HG02981 (cell line): Measurements from ENCODE around the gene CDK5R2.
"Not testable (repeated sequence)": the region's sequence is repeated elsewhere in the genome, so short reads cannot be mapped to it uniquely, and the experiment has no call there.

Experiments used
- ATAC-seq: cut with Tn5 transposase; IDR thresholded peaks from one replicate; pipeline ENCODE4 v1.9.1; 2021; ENCODE audit warnings: mild to moderate bottlenecking, moderate library complexity; ENCODE audit not compliant: unreplicated experiment

CDK5R2 gene

DNA sequence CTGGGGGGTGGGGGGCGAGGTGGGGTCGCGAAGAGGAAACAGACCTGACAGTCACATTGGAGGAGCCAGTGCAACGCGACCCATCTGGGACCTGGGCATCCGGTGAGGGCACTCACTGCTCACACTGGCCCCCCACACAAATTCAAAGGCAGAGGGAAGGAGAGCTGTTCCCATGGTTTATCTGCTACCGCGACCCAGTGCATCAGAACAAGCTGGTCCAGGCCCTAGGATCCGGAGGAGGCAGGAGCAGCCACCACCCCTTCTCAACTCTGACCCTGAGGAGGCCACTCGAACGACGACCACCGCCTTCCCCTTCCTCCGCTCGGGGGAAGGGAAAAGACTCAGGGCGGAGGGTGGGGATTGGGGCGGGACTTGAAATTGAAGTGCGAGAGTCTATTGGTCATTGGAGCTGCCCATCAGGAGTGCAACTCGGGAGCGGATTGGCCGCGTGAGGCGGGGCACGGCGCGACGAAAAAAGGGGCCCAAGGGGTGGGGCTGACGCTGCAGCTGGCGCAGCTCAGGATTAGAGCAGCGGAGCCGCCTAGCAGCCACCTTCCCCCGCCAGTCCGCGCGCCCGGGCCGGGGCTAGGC, at the start of gene CDK5R2:
CDK5R2 (plus strand) TSS at position 526 of the 591 bp plus-strand sequence. CDS start 155 bp downstream, outside the sequence.
- ATAC-seq, result peak; percentile 93

DNA sequence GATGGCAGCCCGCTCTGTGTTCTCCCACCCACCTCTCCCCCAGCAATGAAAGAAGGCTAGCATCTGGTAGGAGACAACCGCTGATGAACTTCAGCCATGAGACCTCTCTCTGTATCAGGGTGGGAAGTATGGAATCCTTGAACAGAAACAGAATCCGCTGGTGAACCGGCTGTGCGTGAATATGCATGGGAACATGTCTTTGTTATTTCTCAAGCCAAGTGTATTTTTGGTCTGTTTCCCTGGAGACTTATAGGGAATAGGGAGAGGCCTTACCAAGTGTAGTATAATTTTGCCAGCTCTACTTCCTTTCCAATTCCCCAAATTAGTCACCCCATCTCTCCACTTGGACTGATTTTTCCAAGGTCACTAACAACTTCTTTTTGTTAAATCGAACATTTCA, 48.7 kb upstream of the CDK5R2 start:
- ATAC-seq, result no peak

- ATAC-seq, result no peak
Observed at GRCh38 chr2:218920504-218920903, 39.0 kb upstream of the CDK5R2 start.

DNA sequence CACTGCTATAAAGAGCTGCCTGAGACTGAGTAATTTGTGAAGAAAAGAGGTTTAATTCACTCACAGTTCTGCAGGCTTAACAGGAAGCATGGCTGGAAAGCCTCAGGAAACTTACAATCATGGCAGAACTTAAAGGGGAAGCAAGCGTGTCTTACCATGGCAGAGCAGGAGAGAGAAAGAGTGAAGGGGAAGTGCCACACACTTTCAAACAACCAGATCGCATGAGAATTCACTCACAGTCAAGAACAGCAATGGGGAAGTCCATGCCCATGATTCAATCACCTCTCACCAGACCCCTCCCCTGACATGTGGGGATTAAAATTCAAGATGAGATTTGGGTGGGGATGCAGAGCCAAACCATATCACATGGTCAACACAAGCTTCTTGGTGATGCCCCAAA, 34.7 kb upstream of the CDK5R2 start:
- ATAC-seq, result no peak

GRCh38 chr2:218925434-218925833, 34.0 kb upstream of the CDK5R2 start:
- ATAC-seq, result no peak

DNA sequence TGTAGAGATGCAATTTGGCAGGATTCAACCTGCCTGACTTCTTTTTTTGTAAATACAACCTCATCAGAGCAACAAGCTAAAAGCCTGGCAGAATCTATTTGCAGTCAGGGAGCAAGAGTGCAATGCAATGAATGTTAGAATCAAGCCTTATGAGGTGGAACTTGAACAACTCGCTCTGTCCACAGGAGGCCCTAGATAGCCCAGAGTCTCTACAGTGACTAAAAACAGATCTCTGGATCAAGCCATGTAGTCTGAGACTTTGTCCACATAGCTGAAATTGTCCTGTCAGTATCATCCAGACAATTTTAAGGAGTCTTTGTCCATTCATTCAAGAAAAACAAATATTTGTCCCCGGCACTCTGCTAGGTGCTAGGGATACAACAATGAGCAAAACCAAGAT, 32.0 kb upstream of the CDK5R2 start:
- ATAC-seq, result no peak

GRCh38 chr2:218927876-218928275, 31.6 kb upstream of the CDK5R2 start:
- ATAC-seq, result no peak

DNA sequence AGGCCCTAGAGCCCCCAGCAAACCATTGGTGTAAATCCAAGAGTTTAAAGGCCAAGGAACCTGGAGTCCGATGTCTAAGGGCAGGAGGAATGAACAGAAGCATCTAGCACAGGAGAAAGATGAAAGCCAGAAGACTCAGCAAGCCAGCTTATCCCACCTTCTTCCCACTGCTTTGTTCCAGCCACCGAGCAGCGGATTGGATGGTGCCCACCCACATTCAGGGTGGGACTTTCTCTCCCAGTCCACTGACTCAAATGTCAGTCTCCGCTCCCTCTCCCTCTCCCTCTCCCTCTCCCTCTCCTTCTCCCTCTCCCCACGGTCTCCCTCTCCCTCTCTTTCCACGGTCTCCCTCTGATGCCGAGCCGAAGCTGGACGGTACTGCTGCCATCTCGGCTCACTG, 29.0 kb upstream of the CDK5R2 start:
- not testable (repeated sequence) for ATAC-seq

- not testable (repeated sequence) for ATAC-seq
Observed at GRCh38 chr2:218931751-218932150, 27.7 kb upstream of the CDK5R2 start.

DNA sequence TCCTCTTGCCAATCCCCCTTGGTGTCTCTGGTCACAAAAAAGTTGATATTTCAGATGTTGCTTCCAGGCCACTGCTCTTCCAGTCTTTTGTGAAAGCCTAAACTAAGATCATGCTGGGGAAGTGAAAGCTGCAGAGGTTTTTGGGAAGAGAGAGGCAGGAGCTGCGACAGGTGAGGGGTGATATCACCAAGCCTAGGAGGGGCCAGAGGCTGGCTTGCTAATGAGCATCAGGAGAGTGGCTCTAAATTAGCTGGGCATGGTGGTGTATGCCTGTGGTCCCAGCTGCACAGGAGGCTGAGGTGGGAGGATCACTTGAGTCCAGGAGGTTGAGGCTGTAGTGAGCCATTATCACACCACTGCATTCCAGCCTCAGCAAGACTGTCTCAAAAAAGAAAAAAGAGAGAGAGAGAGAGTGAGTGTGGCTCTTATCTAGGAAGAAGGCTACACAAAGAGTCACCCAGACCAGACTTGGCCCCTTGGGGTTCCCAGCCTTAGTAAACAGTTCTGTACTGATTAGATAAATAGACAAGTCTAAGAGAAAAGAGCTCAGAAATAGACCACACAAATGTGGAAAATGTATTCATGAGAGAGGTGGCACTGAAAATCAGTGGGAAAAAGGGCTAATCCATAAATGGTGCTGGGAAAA, 14.6 kb upstream of the CDK5R2 start:
- no peak for ATAC-seq

GRCh38 chr2:218946621-218947020, 12.8 kb upstream of the CDK5R2 start:
- ATAC-seq, result no peak

GRCh38 chr2:218952160-218952559, 7.3 kb upstream of the CDK5R2 start:
- no peak for ATAC-seq

- no peak for ATAC-seq
Observed at GRCh38 chr2:218953366-218953954, 6.0 kb upstream of the CDK5R2 start.

- no peak for ATAC-seq
Observed at GRCh38 chr2:218954541-218955300, 4.7 kb upstream of the CDK5R2 start.

DNA sequence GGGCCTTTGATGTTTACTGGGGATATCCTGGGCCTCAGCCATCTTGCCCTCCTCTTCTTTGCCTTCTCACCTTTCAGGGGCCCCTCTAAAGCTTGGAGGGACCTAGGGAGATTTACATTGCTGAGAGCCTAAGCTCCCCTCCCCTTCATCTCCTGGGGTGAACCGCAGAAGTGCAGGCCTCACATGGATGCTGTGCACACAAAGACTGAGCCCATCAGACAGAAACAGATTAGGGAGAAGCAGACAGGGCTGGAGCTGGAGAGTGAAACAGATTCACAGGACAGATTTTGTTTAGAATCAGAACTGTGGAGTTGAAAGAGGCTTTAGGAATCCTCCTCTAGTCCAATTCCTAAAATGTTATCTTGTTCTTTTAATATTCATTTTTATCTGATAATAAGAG, 3.4 kb upstream of the CDK5R2 start:
- ATAC-seq, result no peak

- no peak for ATAC-seq
Observed at GRCh38 chr2:218957671-218958070, 1.8 kb upstream of the CDK5R2 start.

DNA sequence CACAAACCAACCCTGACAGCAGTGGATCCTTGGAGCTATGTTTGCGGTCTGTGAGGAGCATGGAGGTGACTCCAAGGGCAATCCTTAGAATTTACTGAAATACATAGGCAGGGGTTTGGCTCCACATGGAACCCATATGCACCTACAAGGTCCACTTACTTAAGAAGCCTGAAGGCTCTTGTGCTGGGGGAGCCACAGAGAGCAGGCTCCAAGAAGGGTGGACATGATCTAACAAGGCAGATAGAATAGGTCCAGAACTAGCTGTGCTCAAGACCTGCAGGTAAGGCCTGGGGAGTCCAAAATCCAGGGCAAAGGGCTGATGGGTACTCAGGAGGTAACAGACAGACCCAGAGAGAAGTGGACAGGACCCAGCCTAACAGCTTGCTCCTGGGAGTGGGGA, 1.2 kb upstream of the CDK5R2 start:
- ATAC-seq, result no peak

DNA sequence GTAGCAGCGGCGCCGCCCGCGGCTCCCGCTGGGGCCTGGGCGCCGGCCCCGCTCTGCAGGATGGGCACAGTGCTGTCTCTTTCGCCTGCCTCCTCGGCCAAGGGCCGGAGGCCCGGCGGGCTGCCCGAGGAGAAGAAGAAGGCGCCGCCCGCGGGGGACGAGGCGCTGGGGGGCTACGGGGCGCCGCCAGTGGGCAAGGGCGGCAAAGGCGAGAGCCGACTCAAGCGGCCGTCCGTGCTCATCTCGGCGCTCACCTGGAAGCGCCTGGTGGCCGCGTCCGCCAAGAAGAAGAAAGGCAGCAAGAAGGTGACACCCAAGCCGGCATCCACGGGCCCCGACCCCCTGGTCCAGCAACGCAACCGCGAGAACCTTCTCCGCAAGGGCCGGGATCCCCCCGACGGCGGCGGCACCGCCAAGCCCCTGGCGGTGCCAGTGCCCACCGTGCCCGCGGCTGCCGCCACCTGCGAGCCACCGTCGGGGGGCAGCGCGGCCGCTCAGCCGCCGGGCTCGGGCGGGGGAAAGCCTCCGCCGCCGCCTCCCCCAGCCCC, 369 bp downstream of the CDK5R2 start:
- ATAC-seq, result no peak

DNA sequence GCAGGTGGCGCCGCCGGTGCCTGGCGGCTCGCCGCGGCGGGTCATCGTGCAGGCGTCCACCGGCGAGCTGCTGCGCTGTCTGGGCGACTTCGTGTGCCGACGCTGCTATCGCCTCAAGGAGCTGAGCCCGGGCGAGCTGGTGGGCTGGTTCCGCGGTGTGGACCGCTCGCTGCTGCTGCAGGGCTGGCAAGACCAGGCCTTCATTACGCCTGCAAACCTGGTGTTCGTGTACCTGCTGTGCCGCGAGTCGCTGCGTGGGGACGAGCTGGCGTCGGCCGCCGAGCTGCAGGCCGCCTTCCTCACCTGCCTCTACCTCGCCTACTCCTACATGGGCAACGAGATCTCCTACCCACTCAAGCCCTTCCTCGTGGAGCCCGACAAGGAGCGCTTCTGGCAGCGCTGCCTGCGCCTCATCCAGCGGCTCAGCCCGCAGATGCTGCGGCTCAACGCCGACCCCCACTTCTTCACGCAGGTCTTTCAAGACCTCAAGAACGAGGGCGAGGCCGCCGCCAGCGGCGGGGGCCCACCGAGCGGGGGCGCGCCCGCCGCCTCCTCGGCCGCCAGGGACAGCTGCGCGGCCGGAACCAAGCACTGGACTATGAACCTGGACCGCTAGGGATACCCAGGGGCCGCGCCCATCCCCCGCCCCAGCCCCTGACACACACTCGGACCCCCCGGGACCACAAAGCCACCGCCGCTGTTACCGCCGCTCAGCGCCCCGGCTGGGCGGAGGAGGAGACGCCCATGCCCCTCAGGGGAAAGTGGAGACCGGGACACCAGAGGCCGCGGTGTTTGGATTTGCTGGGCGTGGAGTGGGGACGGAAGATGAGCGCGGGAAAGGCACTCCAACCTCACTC, 1.1 kb downstream of the CDK5R2 start:
- ATAC-seq, result no peak

- ATAC-seq, result no peak
Observed at GRCh38 chr2:218961229-218961628, 1.8 kb downstream of the CDK5R2 start.
